KBM-7 (cell line): ENCODE results near the gene TMEM263.

ENCODE experiments used
- DNase-seq: peaks from one replicate; pipeline ENCODE4 v3.0.0-alpha.2; 2015
- in situ Hi-C: fragments of 300-500 bp; cut with MboI; formaldehyde crosslinking; loops from 2 replicates; pipeline ENCODE4 v1.14.3; 2020; ENCODE audit warnings: low sequenced_read_pairs, low pct_unique_long_range_greater_than_20kb, mixed read lengths

TMEM263 gene

DNA sequence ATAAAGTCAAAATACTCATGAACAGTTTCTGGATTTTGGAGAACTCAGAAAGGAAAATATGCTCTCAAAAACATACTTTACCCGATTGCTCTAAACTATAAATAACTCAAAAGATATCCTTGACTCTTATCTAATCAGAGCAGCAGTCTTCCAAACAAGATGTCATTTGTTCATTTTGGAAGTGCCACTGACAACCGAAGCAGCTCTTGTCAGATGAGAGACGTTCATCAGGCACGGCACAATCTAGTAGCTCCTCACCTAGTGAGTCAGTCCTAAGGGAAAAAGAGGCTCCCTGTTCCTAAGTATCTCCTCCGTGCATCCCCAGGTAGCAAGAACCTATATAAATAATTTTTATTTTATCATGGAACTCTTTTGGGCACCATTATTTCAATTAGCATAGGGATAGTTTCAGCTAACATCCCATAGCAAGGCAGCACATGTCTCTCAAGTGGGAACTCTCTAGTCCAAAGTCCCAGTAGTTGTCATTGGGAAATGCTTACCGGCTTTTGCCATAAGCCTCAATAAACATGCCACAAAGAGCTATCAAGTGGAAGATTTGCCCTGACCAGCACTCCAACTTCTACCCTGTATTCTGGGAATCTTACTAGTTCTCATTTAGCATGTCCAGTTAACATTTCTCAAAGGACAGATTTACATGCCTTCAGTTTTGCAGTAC, 14.1 kb upstream of the TMEM263 start:
- in situ Hi-C loops = no loop called here
- DNase-seq = no peak

DNA sequence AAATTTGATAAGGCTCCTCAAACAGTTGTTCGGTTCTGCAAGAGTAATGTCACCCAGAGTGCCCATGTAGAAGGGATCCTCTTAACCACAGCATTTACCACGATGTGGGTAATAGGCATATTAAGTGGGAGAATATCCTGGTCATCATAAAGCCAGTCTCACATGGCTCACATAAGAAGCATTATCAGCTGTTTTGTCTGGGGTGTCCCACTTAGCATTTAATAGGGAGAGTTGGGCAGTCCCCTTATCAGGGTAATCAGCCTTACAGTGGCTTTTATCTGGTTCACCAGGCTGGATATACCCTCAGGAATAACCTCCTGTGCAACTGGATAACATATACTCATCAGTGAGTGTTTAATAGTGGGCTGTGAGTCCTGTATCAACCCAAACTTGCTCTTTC, 12.9 kb upstream of the TMEM263 start:
- in situ Hi-C loops = no loop called here
- DNase-seq = no peak

- no peak for DNase-seq
- in situ Hi-C loops = no loop called here
These were observed 10.4 kb upstream of the TMEM263 start for GRCh38 chr12:106945261-106945851.

GRCh38 chr12:106947461-106947860, 8.2 kb upstream of the TMEM263 start:
- DNase-seq = no peak
- in situ Hi-C loops = no loop called here

- in situ Hi-C loops = no loop called here
- no peak for DNase-seq
These were observed 5.1 kb upstream of the TMEM263 start for GRCh38 chr12:106950591-106950990.

DNA sequence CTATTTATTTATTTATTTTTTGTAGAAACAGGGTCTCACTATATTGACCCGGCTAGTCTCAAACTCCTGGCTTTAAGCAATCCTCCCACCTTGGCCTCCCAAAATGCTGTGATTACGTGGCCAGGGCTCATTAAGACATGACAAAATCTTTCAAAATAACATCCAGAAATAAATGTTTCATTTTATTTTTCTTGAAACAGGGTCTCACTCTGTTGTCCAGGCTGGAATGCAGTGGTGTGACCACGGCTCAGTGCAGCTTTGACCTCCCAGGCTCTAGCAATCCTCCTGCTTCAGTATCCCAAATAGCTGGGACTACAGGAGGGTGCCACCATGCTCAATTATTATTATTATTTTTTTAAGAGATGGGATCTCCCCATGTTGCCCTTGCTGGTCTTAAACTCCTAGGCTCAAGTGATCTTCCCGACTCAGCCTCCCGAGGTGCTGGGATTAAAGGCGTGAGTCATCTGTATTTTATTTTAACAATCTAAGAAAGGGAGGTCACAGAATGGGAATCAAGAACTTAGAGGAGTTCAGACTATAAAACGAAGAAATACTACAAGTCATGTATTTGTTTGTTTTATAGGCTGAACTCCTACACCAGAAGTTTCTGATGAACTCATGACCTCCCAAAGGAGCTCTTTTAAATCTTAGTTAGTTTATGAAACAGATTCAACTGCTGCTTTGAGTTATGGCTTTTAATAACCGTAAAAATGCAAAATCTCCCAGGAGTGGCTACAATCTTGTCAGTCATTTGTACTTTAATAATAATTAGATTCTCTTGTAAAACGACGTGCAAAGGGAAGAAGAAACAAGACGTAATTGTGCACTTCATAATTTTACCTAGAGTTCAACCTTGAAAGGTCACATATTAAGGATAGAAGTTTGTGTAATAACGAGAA, 2.1 kb upstream of the TMEM263 start:
- in situ Hi-C loops = no loop called here
- DNase-seq = no peak

DNA sequence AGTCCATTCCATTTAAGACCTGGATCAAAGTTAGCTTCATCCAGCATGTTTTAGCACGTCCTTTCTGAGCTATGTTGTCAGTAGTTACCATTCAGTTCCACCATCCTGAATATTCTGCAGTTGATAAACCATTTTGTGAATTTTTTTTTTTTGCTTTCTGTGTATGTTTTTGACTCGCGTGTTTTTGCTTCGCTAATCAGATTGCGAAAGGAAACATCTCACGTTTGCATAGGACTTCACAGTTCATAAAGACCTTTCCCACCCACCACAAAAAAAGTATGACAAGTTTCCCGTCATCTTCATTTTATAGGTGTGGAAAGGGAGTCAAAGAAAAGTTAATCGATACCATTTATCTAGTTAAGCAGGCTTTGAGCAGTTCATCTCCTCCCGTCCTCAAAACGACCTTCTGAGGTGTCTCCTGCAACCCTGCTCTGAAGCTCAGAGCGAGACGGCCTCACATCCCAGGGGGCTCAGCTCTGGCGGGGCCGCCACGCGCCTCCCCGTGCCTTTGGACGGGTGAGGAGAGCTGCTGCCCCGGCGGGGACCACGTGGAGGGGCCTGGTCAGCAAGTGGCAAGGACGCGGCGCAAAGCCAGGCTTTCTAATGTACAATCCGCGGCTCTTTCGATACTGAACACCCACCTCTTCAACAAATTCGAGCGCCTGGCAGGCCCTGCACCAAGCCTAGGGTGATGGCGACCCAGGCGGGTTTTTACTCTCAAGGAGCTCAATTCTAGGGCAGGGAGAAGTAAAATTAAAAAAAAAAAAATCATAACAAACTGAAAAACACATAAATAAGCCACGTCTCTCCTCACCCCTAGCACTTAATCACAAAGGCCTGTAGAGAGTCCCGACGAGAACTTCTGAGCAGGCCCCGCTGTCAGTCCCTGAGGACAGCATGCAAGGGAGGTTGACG, 988 bp upstream of the TMEM263 start:
- in situ Hi-C loops = no loop called here
- no peak for DNase-seq

- no peak for DNase-seq
- in situ Hi-C loops = no loop called here
These were observed 406 bp downstream of the TMEM263 start for GRCh38 chr12:106956048-106956578.

DNA sequence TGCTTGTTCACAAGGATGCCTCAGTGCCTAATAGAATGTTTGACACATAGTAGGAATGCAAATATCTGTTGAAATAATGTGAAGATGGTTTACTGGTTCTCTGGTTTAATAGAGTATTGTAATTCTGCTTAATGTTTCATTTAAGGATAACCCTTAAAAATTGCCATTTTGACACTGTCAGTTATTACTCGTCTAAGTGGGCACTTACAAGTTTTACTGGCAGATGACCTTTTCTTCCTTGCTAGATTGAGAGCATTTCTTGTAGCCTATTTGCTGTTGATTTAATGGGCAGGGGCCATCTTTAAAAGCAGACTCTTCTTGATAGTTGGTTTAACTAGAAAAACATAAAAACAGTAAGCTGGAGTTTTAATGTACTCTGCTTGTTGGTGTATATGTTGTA, 1.9 kb downstream of the TMEM263 start:
- DNase-seq = no peak
- in situ Hi-C loops = no loop called here

DNA sequence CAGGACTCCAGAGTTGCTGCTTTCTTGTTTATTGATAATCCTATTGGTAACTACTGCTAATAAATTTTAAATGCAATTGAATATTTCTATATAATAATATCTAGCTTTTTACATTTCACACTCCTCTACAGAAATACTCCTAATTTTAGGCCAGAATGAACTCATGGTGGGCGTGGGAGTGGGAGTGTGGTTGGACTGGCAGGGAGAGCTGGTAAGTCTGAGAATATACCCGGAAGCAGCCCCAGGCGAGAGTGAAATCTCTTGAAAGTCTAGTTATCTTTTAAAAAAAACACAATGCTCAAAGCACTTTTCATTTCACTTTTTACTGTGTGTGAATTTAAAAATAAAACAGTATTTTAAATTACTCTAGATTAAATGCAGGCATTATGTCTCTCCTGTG, 4.7 kb downstream of the TMEM263 start:
- in situ Hi-C loops = no loop called here

GRCh38 chr12:106962286-106962685, 6.6 kb downstream of the TMEM263 start:
- in situ Hi-C loops = no loop called here
- DNase-seq = no peak

More for the DNA sequence above, 4.7 kb downstream of the TMEM263 start:
- no peak for DNase-seq

GRCh38 chr12:106964526-106964925, 8.8 kb downstream of the TMEM263 start:
- DNase-seq = no peak
- in situ Hi-C loops = no loop called here

GRCh38 chr12:106971065-106971464, 15.4 kb downstream of the TMEM263 start:
- no peak for DNase-seq
- in situ Hi-C loops = no loop called here

DNA sequence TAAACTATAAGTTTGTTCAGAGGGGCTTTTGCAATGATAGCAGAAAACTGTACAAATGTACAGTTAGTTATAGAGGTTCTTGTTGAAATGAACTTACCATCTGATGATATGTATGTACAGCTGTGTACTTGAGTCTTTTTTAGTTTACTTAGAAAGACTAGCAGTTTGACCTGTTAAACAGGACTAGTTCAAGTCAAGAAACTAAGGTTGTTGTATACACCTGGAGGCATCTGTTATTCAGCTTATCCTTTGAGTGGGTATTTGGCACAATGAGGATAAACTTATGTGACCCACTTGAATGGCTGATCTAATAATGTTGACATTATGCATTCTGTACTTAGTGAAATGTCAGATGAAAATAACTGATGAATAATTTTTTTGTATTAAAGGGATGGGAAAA, 17.8 kb downstream of the TMEM263 start:
- in situ Hi-C loops = no loop called here
- no peak for DNase-seq

GRCh38 chr12:106974511-106974910, 18.8 kb downstream of the TMEM263 start:
- in situ Hi-C loops = no loop called here
- DNase-seq = no peak

DNA sequence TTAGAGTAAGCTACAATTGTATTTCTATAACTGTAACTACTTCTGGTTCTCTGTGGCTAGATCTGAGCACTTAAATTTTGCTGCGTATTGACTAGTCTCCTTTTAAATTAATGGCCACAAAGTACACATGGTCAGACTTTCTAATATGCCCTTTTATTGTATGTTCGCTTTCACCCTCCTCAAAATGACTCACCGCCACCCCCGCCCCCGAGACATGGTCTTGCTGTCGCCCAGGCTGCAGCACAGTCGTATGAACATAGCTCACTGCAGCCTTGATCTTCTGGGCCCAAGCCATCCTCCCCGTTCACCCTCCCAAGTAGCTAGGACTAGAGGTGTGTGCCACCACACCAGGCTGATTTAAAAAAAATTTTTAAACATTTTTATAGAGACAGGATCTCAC, 19.4 kb downstream of the TMEM263 start:
- no peak for DNase-seq
- in situ Hi-C loops = no loop called here

- DNase-seq = no peak
- in situ Hi-C loops = no loop called here
These were observed 20.4 kb downstream of the TMEM263 start for GRCh38 chr12:106975993-106976658.

GRCh38 chr12:106976668-106977067, 21.0 kb downstream of the TMEM263 start:
- DNase-seq = no peak
- in situ Hi-C loops = no loop called here
